ENCODE data around the gene GPX3. TPM values are rescaled to one million over a fixed set of nuclear protein-coding genes. Genes with fewer than 3 reads are reported as not detected.

GPX3 gene
- total and polyA plus RNA-seq, 9 of the 15 experiments (the other 6 are each of a cell fraction or from before 2014, with no cell fraction given): 0.25 to 0.86 TPM; not detected in 7

GRCh38 chr5:151024440-151025249 is 4.3 kb downstream of the GPX3 start (continued):
- TF ChIP-seq CUX1 (CRISPR knock-in tag; IDR thresholded peaks at IDR 0.05) (no peak), CEBPB (tag; IDR thresholded peaks at IDR 0.05) (no peak), SAFB2 (IDR thresholded peaks at IDR 0.05; ENCODE audit: borderline replicate concordance, low read depth, low read length, severe bottlenecking) (no peak), NCOA1 (IDR thresholded peaks at IDR 0.05; ENCODE audit: low read depth) (no peak), NONO (IDR thresholded peaks at IDR 0.05; ENCODE audit: low read depth in 2 of 2, low read length in 1 of 2) (no peak), FOXK2 (conservative IDR thresholded peaks at IDR 0.05 in 1 of 2, IDR thresholded peaks at IDR 0.05 in 1 of 2; ENCODE audit: low read depth in 2 of 2) (no peak), ZNF282 (CRISPR knock-in tag; IDR thresholded peaks at IDR 0.05) (no peak), FOXA3 (CRISPR knock-in tag; conservative IDR thresholded peaks at IDR 0.05 in 1 of 2, IDR thresholded peaks at IDR 0.05 in 1 of 2) (no peak), GABPB1 (CRISPR knock-in tag; IDR thresholded peaks at IDR 0.05) (no peak), NR4A1 (CRISPR knock-in tag; IDR thresholded peaks at IDR 0.05) (no peak), NR4A1 (tag; IDR thresholded peaks at IDR 0.05) (no peak), TAF1 (IDR thresholded peaks at IDR 0.05; ENCODE audit: control insufficient read depth, extremely low read depth, insufficient read depth, low read length, severe bottlenecking) (no peak), RFX1 (IDR thresholded peaks at IDR 0.05) (no peak), FOXJ3 (CRISPR knock-in tag; IDR thresholded peaks at IDR 0.05) (no peak), ILF3 (IDR thresholded peaks at IDR 0.05; ENCODE audit: borderline replicate concordance) (no peak), RAD51 (IDR thresholded peaks at IDR 0.05; ENCODE audit: borderline replicate concordance, low read depth) (no peak), BCOR (IDR thresholded peaks at IDR 0.05) (no peak), CBX5 (IDR thresholded peaks at IDR 0.05; ENCODE audit: borderline replicate concordance, low read depth) (no peak), BRD4 (IDR thresholded peaks at IDR 0.05) (no peak), PTRF (tag; IDR thresholded peaks at IDR 0.05) (no peak), E2F3 (CRISPR knock-in tag; IDR thresholded peaks at IDR 0.05) (no peak), DACH1 (IDR thresholded peaks at IDR 0.05; ENCODE audit: partially characterized antibody) (peak; percentile 100), ZEB2 (IDR thresholded peaks at IDR 0.05) (no peak), ZNF232 (CRISPR knock-in tag; IDR thresholded peaks at IDR 0.05) (peak; percentile 98), ZFX (CRISPR knock-in tag; IDR thresholded peaks at IDR 0.05) (peak; percentile 39; the same call in 1 of the 2 replicates), HCFC1 (IDR thresholded peaks at IDR 0.05; ENCODE audit: low read depth, low read length) (no peak)

Measured in K562 (cell line).